HG03432 (cell line): ENCODE measurements around the gene OR2J3.
"Not testable (repeated sequence)": the region's sequence is repeated elsewhere in the genome, so short reads cannot be mapped to it uniquely, and the experiment has no call there.

Source experiments
- ATAC-seq: cut with Tn5 transposase; IDR thresholded peaks from one replicate; pipeline ENCODE4 v1.9.1; 2021; ENCODE audit warnings: mild to moderate bottlenecking, moderate library complexity; ENCODE audit not compliant: unreplicated experiment

The OR2J3 gene

DNA sequence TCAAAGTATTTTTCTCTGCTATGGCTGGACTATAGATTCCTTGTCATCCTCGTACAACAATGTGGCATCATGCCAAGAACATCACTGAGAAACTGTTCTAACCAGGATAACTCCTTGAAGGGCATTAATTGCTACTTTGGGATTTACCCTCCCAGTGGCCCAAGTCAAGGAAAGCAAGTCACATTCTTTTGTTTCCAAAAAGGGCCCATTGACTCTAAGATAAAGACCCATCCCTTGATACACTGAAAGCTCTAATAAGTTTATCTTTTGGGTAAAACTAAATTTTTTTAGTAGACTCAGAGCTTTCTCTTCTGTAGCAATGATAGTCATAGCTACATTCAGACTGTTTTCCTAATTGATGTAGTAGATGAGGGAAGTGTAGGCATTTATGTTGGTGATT is at the start of gene OR2J3:
Gene OR2J3 (plus strand): TSS at position 301 of the 400 bp plus-strand sequence. CDS start 3,833 bp downstream, outside the sequence.
- no peak for ATAC-seq

DNA sequence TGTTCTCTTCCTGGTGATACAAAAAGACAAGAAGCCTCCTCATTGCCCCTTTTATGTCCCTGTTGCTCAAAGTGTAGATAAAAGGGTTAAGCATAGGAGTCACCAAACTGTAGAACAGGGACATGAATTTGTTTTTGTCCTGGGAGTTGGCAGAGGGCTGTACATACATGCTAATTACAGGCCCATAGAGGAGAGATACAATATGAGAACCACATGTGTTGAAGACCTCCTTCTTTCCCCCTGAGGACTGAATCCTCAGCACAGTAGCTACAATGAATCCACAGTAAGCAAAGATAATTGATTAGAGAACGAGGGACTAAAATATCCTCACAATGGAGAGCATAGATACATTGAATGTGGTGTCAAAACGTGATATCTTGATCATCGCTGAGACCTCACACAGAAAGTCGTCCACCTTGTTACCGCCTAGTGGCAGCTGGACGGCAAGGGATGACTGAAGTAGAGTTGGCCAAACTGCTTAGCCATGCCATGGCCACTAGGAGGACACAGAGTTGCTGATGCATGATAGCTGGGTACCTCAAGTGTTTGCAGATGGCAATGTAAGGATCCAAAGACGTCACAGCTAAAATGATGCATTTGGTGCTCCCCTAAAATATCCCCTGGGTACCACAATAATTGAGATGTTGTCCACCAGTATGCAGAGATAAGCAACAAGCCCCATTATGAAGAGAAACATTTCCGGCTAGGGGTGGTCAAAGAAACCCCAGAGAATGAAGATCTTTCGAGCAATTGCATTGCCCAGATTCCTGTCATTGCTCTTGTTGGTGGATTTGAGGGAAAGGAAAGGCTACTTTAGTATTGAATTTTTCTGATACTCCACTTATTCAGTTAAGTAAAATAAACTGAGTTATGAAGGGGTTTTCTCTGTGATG is 35.8 kb upstream of the OR2J3 start:
- ATAC-seq: no peak

DNA sequence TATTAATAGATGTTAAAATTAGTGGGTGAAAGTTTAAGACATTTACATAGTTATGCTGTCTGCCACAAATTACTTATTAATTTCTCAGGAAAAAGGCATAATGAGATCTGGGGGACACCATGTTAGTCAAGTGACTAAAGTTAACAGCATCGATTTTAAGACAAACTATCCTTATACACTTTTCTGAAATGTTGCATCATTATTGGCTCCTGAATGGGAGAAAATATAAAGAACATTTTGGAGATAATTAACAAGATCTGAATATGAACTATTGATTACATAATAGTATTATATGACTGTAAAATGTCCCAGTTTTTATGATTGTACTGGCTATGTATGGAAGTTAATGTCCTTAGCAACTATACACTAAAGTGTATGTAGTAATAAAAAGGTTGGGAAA is 28.7 kb upstream of the OR2J3 start:
- no peak for ATAC-seq

DNA sequence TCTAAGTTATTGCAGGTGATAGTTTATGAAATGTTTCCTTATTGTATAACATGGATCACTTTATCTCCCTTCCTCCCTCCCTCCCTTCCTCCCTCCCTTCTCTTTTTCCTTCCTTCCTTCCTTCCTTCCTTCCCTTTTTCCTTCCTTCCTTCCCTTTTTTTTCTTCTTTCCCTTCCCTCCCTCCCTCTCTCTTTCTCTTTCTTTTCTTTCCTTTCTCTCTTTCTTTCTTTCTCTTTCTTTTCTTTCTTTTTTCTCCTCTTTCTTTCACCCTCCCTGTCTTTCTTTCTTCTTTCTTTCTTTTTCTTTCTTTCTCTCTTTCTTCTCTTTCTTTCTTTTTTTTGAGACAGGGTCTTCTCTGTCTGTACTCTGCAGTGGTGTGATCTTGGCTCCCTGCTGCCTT is 26.5 kb upstream of the OR2J3 start:
- ATAC-seq: no peak

DNA sequence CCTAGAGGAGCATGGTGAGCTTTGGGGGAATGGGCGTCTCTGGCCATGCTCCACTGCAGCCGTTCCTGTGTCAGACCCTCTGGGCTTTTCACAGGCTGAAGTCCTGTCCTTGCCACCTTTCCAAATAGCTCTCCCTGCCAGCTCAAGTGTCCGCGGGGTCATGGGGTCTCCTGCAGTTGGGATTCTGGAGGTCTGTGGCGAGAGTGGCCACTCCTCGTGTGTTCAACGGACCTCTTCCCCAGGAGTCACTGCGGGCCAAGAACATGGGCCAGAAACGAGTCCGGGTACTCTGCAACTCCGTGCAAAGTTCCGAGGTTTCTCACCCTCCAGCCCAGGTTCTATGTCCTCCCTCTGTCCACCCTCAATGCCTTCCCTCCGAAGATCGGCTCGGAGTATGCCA is 25.4 kb upstream of the OR2J3 start:
- ATAC-seq: no peak

DNA sequence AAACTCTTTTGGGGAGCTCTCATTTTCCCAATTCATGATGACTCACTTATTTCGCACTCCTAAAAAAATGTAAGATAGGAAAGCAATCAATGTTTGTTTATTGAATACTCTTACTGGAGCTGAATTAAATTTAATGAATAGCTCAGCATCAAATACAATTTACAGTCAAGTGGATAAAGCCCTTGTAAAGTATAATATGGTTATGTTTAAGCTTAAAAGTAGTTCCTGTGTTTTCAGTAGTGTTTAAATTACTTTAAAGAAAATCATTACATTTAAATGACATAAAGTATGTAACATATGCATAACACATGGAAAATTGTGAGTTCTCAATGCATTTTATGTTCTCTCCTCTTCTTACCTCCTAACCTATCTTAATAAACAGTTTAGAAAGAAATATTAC is 20.6 kb upstream of the OR2J3 start, which contains the start of gene OR2B3:
Gene OR2B3 (minus strand): TSS at position 101 of the 400 bp plus-strand sequence. CDS start 65 bp downstream, at position 36.
- no peak for ATAC-seq

DNA sequence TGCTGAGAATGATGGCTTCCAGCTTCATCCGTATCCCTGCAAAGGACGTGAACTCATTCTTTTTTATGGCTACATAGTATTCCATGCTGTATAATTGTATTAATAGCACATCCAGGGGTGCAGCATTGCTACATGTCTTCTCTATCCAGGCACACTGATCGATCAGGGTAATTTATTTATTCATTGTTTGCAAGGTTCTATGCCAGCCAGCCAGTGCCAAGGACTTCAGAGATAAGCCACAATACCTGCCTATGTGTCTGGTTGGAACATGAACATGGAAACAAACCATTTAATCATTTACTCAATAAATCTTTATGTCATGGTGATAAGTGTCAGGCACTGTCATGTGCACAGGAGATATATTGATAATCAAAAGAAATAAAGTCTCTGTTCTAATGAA is 14.9 kb upstream of the OR2J3 start:
- ATAC-seq: no peak

DNA sequence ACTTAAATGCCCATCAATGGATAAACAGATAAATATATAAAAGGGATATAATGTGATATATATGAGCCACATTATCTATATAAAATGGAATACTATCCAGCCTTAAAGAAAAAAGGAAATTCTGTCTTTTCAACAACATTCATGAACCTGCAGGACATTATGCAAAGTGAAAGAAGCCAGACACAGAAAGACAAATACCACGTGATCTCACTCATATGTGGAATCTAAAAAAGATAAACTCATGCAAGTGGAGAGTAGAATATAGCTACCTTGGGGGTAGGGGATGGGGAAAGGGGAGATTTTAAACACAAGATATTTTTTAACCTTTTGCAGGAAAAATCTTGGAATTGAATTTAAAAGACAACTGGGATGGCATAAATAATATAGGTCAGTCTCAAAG is 10.1 kb upstream of the OR2J3 start:
- no peak for ATAC-seq

DNA sequence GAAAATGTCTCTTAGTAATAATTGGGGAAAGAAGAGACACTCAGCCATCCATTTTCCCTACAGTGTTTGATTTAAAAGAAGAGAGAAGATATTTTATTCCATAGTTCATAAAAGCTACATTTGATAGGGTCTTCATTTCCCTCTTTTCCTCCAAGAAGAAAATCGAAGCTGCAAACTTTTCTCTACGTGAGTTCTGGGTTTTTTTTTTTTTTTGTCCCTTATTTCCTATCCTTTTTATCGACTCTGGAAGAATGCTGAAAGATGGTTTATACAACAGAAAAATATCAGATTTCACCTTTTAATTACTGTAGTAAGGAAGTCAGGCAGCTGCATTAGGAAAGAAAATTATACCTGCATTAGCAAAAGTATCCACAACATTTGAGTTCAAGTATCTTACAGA is 8.7 kb upstream of the OR2J3 start, which contains the start of gene OR2J1:
Gene OR2J1 (plus strand): TSS at position 301 of the 400 bp plus-strand sequence. CDS start 1,453 bp downstream, outside the sequence.
- no peak for ATAC-seq

DNA sequence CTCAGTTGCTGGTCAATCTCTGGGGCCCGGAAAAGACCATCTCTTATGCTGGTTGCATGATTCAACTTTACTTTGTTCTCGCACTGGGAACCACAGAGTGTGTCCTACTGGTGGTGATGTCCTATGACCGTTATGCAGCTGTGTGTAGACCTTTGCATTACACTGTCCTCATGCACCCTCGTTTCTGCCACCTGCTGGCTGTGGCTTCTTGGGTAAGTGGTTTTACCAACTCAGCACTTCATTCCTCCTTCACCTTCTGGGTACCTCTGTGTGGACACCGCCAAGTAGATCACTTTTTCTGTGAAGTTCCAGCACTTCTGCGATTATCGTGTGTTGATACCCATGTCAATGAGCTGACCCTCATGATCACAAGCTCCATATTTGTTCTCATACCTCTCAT is 4.3 kb downstream of the OR2J3 start:
- no peak for ATAC-seq

DNA sequence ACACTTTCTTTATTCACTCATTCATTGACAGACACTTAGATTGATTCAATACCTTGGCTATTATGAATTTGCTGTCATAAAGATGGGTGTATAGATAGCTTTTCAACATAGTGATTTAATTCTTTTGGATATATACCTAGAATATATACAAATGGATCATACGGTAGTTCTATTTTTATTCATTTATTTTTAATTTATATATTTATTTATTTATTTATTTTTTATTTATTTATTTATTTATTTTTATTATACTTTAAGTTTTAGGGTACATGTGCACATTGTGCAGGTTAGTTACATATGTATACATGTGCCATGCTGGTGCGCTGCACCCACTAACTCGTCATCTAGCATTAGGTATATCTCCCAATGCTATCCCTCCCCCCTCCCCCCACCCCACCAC is 7.1 kb downstream of the OR2J3 start:
- ATAC-seq: not testable (repeated sequence)

DNA sequence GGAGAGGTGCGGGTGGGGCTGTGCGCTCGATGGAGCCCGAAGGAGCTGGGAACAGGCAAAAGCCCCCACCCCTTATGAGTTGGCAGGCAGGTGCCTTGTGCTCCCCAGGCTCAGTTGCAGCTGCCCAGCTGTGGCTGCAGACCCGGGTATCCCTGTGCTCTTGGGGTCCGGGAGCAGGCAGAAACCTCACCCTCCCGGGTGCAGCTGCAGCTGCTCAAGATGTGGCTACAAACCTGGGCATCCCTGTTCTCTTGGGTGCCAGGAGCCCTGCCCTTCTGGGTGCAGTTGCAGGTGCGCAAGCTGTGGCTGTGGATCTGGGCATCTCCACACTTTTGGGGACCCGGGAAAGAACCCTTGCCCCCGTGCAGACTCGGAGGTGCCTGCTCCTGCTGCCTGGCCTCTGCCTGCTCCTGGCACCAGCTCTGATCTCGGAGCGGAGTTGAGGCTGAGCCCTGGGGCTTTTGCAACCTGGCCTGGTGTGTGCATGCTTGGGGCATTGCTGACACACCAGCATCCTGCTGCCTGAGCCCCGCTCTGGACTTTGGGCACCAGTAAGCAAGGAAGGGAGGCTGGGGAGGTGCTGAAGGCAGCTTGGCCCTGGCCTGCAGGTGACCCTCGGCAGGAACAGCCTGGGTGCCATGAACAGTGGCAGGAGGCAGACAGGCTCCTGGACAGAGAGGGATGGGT is 21.6 kb downstream of the OR2J3 start:
- no peak for ATAC-seq

DNA sequence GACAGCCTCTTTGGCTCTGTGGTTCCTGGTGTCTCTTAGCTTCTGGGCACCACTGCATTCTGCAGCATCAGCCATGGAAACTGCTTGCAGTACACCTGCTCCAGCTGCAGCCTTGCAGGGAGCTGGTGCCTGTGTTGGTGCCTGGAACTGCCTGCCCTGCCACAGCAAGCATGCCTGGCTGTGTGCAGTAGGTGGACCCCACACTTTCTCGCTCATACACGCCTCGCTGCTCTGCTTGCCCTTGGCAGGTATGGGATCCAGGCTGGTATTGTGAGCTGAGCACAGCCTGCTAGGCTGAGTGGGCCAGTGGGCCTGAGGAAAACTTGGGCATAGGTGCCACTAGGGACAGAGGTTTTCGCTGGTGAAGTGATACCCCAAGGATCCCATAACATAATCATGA is 22.8 kb downstream of the OR2J3 start:
- no peak for ATAC-seq

DNA sequence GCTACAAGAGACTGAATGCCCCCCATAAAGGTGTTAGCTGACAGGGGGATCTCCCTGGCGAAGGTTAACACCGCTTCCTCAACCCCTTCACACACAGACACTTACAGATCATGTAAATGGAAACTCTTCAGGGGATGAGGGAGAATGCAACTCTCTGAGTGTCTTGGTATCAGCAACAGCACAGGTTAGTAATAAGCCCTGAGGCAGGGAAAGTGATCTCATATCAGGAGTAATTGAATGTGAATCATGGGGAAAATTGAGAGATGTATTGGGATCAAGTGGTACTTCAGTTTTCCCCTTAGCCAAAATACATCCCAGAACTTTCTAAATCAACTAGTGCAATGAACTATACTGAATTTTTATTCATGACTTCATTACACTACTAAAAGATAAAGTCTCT is 23.8 kb downstream of the OR2J3 start:
- no peak for ATAC-seq

DNA sequence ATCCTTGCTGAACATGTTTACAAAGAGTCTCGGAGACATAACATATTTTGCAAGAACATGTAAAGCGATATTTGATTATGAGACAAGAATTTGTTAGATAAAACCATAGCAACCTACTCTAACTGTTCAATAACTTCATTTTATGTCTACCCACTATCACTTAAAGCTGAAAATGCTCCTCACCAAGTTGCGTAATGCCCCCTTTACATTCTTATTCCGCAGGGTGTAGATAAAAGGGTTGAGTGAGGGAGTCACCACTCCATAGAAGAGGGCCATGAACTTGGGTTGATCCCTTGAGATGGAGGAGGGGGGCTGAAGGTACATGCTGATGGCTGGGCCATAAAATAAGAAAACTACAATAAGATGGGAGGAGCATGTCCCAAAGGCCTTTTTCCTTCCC is 29.9 kb downstream of the OR2J3 start:
- ATAC-seq: no peak

DNA sequence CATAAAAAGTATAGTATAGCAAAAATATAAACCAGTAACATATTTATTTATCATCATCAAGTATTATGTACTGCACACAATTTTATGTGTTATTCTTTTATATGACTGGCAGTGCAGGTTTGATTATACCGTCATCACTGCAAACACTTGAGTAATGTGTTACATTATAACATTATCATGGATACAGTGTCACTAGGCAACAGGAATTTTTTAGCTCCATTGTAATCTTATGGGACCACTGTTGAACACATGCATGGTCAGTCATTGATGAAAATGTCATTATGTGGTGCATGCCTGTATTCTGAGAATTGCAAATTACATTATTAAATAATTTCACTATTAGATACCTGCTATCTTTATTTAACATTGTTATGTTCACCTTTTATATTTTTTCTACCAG is 33.7 kb downstream of the OR2J3 start:
- ATAC-seq: no peak

DNA sequence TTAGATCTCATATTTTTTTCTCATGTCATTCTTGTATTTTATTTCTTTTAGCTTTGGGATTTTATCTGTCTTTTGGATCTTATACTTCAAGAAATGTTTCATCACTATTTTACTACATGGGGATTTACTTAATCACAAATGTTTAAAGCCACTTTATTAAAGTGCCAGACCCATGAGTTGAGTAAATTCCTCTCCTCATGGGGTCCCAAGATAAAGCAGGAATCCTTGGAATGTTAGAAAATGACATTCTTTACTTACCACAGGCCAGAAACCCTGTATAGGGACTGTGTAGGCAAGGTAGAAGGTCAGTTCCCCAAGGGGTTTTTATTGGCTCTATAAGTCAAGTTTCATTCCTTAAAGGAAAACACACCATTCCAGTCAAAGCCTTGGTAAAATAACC is 34.5 kb downstream of the OR2J3 start:
- no peak for ATAC-seq

DNA sequence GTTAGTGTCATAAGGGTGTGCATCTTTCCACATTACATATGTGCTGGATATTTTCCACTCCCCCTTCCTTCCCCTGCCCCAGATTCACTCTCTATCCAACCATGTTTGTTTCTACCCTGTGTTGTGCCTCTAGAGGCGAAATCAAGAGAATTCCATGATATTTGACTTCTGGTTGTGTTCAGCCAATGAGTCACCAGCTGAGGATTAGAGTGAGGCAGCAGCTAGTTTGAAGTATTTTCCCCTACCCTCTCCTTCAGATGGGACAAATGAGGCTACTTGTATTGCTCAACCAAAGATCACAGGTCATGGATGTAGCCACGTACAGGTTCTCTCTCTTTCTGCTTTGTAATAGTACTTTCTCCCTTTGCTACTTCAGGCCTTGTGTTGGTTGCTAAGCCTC is 38.3 kb downstream of the OR2J3 start:
- no peak for ATAC-seq

DNA sequence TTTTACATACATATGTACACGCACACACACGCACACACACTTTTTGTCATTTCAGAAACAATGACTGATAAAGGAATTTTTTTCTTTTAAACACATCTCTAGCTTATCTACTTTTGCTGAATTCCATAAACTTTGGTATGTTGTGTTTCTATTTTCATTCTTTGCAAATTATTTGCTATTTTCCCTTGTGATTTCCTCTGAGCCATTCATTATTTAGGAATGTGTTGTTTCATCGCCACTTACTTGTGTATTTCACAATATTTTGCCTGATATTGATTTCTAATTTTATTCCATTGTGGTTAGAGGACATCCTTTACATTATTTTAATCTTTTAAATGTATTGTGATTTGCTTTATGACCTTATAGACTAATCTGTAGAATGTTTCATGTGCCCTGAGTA is 39.2 kb downstream of the OR2J3 start:
- no peak for ATAC-seq

DNA sequence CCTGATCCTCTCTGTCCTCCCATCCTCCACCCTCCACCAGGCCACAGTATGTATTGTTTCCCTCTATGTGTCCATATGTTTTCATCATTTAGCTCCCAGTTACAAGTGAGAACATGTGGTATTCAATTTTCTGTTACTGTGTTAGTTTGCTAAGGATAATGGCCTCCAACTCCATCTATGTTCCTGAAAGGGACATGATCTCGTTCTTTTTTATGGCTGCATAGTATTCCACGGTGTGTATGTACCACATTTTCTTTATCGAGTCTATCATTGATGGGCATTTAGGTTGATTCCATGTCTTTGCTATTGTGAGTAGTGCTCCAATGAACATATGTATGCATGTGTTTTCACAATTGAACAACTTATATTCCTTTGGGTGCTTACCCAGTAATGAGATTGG is 41.6 kb downstream of the OR2J3 start:
- ATAC-seq: not testable (repeated sequence)

DNA sequence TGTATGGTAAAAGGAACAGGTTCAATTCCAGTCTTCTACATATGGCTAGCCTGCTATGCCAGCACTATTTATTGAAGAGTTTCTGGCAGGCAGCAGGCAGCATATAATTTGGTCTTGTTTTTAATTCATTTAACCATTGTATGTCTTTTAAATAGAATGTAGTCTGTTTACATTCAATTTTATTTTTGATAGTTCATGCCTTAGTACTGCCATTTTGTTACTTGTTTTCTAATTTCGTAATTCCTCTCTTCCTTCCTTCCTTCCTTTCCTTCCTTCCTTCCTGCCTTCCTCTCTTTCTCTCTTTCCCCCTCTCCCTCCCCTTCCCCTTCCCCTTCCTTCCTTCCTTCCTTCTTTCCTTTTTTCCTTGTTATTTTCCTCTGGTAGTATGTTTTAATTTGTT is 45.2 kb downstream of the OR2J3 start:
- ATAC-seq: no peak

DNA sequence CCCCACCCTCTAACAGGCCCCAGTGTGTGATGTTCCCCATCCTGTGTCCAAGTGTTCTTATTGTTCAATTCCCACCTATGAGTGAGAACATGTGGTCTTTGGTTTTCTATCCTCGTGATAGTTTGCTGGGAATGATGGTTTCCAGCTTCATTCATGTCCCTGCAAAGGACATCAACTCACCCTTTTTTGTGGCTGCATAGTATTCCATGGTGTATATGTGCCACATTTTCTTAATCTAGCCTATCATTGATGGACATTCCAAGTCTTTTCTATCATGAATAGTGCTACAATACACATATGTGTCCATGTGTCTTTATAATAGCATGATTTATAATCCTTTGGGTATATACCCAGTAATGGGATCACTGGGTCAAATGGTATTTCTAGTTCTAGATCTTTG is 47.3 kb downstream of the OR2J3 start:
- ATAC-seq: not testable (repeated sequence)
